Activated CD4-positive, alpha-beta memory T cell treated with anti-CD3 and anti-CD28 coated beads, Interleukin-2, amount 10 ng/mL, durations not matched to agents 7 days and 5 days (primary cell): ENCODE results near the gene LLPH. TPM values are rescaled to one million over a fixed set of nuclear protein-coding genes. Genes with fewer than 3 reads are reported as not detected.

Experiments
- CTCF ChIA-PET: fragments of 350-600 bp; sonication (Branson Sonifier 250); formaldehyde crosslinking; loops from one replicate; lab custom pipeline; 2021; ENCODE audit warnings: antibody characterized with exemption, inconsistent platforms; lab: Charles Lee
- POLR2A ChIA-PET: fragments of 350-600 bp; sonication (Branson Sonifier 250); formaldehyde crosslinking; loops from one replicate; lab custom pipeline; 2021; ENCODE audit warnings: antibody characterized with exemption; lab: Charles Lee
- DNase-seq: peaks from one replicate; pipeline ENCODE4 v3.0.0-alpha.2; 2020
- H3K27ac Mint-ChIP-seq: one replicate; pipeline ENCODE4 v1.8.0; 2021; ENCODE audit warnings: mild to moderate bottlenecking, mixed read lengths
- H3K27me3 Mint-ChIP-seq: one replicate; pipeline ENCODE4 v1.8.0; 2021; ENCODE audit warnings: mixed read lengths
- H3K36me3 Mint-ChIP-seq: one replicate; pipeline ENCODE4 v1.8.0; 2021; ENCODE audit warnings: low read depth, mixed read lengths
- H3K4me1 Mint-ChIP-seq: one replicate; pipeline ENCODE4 v1.8.0; 2021; ENCODE audit warnings: mixed read lengths
- H3K4me3 Mint-ChIP-seq: one replicate; pipeline ENCODE4 v1.8.0; 2021; ENCODE audit warnings: mild to moderate bottlenecking, mixed read lengths
- H3K9me3 Mint-ChIP-seq: one replicate; pipeline ENCODE4 v1.8.0; 2021; ENCODE audit warnings: mixed read lengths
- total RNA-seq, 2 experiments: library from RNA; stranded (reverse); gene quantifications; one replicate each; pipeline ENCODE4 v1.2.3, GENCODE V29; 2021

Gene LLPH
- total RNA-seq, 2 experiments from 2014 or later: 30.0 to 33.3 TPM

GRCh38 chr12:66082744-66083143 lies 47.8 kb downstream of the LLPH start:
- Mint-ChIP-seq H3K4me1 (no peaks in the 10 kb centered on the region), H3K4me3 (no peak overlapping the region), H3K27me3 (peaks cover 27% of the 10 kb centered on the region), H3K9me3 (no peaks in the 10 kb centered on the region), H3K36me3 (no peaks in the 10 kb centered on the region), H3K27ac (no peak overlapping the region)
- CTCF ChIA-PET: no interaction called here
- POLR2A ChIA-PET: no interaction called here
- no peak for DNase-seq

- CTCF ChIA-PET: interaction anchor here (1.3 kb wide), 1 partner anchor 524 kb away, joined by 5 read pairs; no protein-coding TSS in a partner anchor
- no peak for DNase-seq
- peaks cover 23% of the 10 kb centered on the region for H3K27me3 Mint-ChIP-seq
- no peak overlapping the region for H3K4me3 Mint-ChIP-seq
- H3K27ac Mint-ChIP-seq: no peak overlapping the region
- no peaks in the 10 kb centered on the region for H3K9me3 Mint-ChIP-seq
- POLR2A ChIA-PET: interaction anchor here (0.6 kb wide), 1 partner anchor 50 kb away, joined by 3 read pairs; no protein-coding TSS in a partner anchor
- H3K36me3 Mint-ChIP-seq: no peaks in the 10 kb centered on the region
- no peaks in the 10 kb centered on the region for H3K4me1 Mint-ChIP-seq
Observed at GRCh38 chr12:66080791-66081190, 49.8 kb downstream of the LLPH start.

DNA sequence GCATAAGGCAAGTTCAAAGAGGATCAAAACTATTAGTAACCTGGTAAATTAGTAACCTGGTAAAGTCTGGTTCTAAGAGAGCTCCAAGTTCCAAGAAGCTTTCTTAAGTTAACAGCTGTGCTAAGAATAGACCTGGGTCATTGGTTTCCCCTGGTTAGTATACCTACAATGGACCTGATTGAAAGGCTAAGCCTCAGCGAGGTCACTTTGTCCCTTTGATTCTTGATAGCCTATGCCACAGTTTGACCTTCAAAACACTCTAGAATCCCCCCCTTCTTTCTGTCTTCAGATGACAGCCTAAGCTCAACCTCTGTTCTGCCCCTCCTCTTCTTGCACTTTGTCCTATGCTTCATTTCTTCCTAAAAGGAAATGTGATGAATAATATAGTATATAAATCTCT lies 53.0 kb downstream of the LLPH start:
- Mint-ChIP-seq H3K9me3 (no peaks in the 10 kb centered on the region), H3K4me3 (no peak overlapping the region), H3K4me1 (no peaks in the 10 kb centered on the region), H3K27ac (no peak overlapping the region), H3K27me3 (peaks cover 29% of the 10 kb centered on the region), H3K36me3 (no peaks in the 10 kb centered on the region)
- CTCF ChIA-PET: no interaction called here
- DNase-seq: no peak
- POLR2A ChIA-PET: no interaction called here

DNA sequence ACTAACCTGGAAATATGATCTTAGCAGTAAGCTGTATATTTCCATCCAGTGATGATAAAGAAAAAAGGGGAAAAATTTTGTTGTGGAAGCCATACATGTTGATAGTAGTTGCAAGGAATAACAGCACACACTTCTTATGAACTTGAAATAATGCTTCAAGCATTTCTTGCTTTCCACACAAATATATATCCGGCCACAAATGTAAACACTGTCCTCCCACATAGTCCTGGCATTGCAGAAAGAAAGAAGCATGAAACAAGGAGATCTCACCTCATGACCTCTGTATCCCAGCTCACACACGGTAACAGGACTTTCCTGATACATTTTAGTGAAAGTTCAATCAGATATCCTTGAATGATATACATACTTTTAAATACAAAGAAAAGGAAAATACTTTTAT lies 56.0 kb downstream of the LLPH start:
- Mint-ChIP-seq H3K27ac (no peak overlapping the region), H3K9me3 (no peaks in the 10 kb centered on the region)

GRCh38 chr12:66072566-66072965 lies 58.0 kb downstream of the LLPH start:
- no peaks in the 10 kb centered on the region for H3K36me3 Mint-ChIP-seq
- H3K27ac Mint-ChIP-seq: no peak overlapping the region
- H3K4me1 Mint-ChIP-seq: no peaks in the 10 kb centered on the region
- DNase-seq: no peak
- no peak overlapping the region for H3K4me3 Mint-ChIP-seq
- ChIA-PET CTCF (no interaction called here), POLR2A (no interaction called here)
- peaks cover 14% of the 10 kb centered on the region for H3K27me3 Mint-ChIP-seq
- no peaks in the 10 kb centered on the region for H3K9me3 Mint-ChIP-seq

More for the DNA sequence above, 56.0 kb downstream of the LLPH start:
- H3K4me3 Mint-ChIP-seq: no peak overlapping the region
- POLR2A ChIA-PET: no interaction called here
- peaks cover 28% of the 10 kb centered on the region for H3K27me3 Mint-ChIP-seq
- no peak for DNase-seq
- CTCF ChIA-PET: no interaction called here
- H3K4me1 Mint-ChIP-seq: no peaks in the 10 kb centered on the region
- H3K36me3 Mint-ChIP-seq: no peaks in the 10 kb centered on the region

GRCh38 chr12:66072135-66072534 lies 58.4 kb downstream of the LLPH start:
- H3K4me3 Mint-ChIP-seq: no peak overlapping the region
- no peaks in the 10 kb centered on the region for H3K4me1 Mint-ChIP-seq
- ChIA-PET POLR2A (no interaction called here), CTCF (no interaction called here)
- no peak for DNase-seq
- H3K36me3 Mint-ChIP-seq: no peaks in the 10 kb centered on the region
- no peak overlapping the region for H3K27ac Mint-ChIP-seq
- peaks cover 14% of the 10 kb centered on the region for H3K27me3 Mint-ChIP-seq
- no peaks in the 10 kb centered on the region for H3K9me3 Mint-ChIP-seq

DNA sequence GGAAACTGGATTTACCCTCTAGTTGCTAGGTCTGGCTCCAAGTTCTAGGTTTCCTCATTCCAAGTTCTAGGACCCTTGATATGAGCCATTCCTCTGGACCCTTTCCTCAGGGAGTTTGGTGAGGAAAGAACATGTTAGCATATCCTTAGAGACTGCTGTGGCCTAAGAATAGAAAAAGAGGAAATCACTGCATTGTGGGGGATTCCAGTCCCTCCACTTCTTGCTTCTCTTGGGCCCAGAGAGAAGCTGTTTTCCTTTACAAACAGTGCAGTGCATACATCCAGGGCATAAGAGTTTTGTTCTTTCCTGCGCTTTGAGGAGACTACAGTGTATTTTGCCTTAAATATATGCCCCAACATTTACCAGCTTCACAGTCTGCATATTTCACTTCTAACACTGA lies 59.0 kb downstream of the LLPH start:
- Mint-ChIP-seq H3K4me1 (no peaks in the 10 kb centered on the region), H3K27ac (no peak overlapping the region), H3K4me3 (no peak overlapping the region), H3K27me3 (peaks cover 16% of the 10 kb centered on the region), H3K36me3 (no peaks in the 10 kb centered on the region), H3K9me3 (no peaks in the 10 kb centered on the region)
- no peak for DNase-seq
- ChIA-PET POLR2A (no interaction called here), CTCF (no interaction called here)

DNA sequence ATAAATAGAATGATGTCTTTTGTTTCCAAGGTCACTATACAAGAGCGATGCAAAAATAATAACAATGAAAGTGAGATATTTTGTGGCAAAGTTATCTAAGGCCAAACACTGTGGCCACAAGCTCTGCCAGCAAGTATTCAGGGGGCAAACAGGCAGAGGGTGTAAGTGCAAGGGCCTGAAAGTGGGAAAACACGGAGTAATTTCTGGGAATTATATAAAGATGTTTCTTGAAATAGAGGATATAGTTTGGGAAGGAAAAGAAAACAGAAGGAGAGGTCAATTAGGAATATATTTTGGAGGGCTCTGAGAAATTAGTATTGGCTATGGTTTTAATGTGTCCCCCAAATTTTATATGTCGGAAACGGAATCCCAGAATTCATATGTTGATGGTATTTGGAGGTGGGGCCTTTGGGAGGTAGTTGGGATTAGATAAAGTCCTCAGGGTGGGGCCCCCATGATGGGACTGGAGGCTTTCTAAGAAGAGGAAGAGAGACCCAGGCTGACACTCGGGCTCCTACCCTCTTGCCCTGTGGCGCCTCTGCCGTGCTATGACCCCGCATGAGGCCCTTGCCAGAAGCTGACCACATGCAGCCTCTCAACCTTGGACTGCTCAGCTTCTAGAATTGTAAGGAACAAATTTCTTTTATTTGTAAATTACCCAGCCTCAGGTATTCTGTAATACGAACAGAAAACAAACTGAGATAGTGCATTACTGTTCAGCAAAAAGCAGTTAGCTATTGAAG lies 60.0 kb downstream of the LLPH start:
- CTCF ChIA-PET: no interaction called here
- no peaks in the 10 kb centered on the region for H3K9me3 Mint-ChIP-seq

DNA sequence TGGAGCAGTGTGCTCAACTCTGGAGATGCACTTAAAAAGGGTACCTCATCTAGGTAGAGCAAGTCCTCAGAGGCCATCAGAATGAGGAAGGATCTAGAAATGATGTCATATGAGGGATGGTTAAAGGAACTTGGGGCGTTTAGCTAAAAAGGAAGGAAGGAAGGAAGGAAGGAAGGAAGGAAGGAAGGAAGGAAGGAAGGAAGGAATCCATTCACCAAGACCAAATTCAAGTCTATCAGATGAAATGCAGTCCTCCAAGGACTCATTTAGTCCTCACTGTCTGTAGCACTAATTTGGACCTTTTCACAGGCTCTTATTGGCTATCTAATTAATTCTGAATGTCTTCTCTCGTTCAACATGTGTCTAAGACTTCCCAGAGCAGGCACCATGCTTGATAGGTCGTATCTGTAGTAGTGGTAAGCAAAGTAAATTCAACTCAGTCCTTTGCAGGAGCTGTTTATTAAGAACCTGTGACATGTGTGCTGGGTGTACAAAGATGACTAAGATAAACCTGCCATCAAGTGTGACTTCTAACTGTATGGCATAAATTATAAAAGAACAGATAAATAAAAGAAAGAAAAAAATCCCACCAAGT lies 63.5 kb downstream of the LLPH start:
- Mint-ChIP-seq H3K27ac (no peak overlapping the region), H3K9me3 (no peaks in the 10 kb centered on the region), H3K27me3 (peaks cover 21% of the 10 kb centered on the region), H3K36me3 (no peaks in the 10 kb centered on the region), H3K4me3 (no peak overlapping the region), H3K4me1 (no peaks in the 10 kb centered on the region)
- ChIA-PET POLR2A (no interaction called here), CTCF (interaction anchor here (1.0 kb wide), 1 partner anchor 20 kb away, joined by 4 read pairs; no protein-coding TSS in a partner anchor)
- DNase-seq: no peak

More for the DNA sequence above, 60.0 kb downstream of the LLPH start:
- POLR2A ChIA-PET: no interaction called here
- no peak overlapping the region for H3K4me3 Mint-ChIP-seq
- no peak overlapping the region for H3K27ac Mint-ChIP-seq
- H3K36me3 Mint-ChIP-seq: no peaks in the 10 kb centered on the region
- no peak for DNase-seq
- peaks cover 21% of the 10 kb centered on the region for H3K27me3 Mint-ChIP-seq
- no peaks in the 10 kb centered on the region for H3K4me1 Mint-ChIP-seq

Other genes with a start within 250 kb of the LLPH start
- gene TMBIM4, start 39.2 kb upstream of the LLPH start, total RNA-seq: 10 to 100 TPM; 80.5 to 82.8 TPM
- 1 to 10 TPM; 1.0 to 1.8 TPM for gene IRAK3, start 58.5 kb upstream of the LLPH start, total RNA-seq
- 10 to 100 TPM; 34.2 to 38.3 TPM for gene HELB, start 171.7 kb upstream of the LLPH start, total RNA-seq